Measurements from ENCODE around the gene RPL37A. TPM values are rescaled to one million over a fixed set of nuclear protein-coding genes. Genes with fewer than 3 reads are reported as not detected.
A peak's percentile ranks its signal among the peaks of the same experiment; 100 is the strongest.

RPL37A gene
- total and polyA plus RNA-seq, 9 of the 15 experiments (the other 6 are each of a cell fraction or from before 2014, with no cell fraction given), result 1,938 to 3,349 (median 2,436) TPM

DNA sequence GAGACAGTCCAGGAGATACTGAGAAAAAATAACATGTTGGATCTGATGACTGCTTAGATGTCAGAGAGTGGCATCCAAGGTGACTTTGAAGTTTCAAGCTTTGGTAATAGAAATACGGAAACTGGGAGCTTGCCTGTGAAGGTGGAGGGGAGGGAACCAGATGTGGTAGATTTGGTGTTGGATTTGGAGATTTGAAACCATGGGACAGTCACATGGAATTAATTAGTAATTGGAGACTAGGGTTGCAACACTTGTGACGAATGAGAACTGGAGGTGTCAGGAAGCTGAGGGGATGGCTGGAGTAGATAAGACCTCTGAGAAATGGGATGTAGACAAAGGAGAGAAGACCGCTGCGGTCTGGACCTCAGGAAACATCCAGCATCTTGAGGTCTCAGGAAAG is 46.7 kb downstream of the RPL37A start (continued):
- TF ChIP-seq ZNF140 (CRISPR knock-in tag; IDR thresholded peaks at IDR 0.05) (no peak), GABPB2 (CRISPR knock-in tag; conservative IDR thresholded peaks at IDR 0.05) (no peak), EZH2 (IDR thresholded peaks at IDR 0.05; ENCODE audit: borderline replicate concordance, low read depth, low read length) (no peak), ETV5 (CRISPR knock-in tag; IDR thresholded peaks at IDR 0.05; ENCODE audit: low read depth) (peak; percentile 63; the same call in 1 of the 2 replicates), HMGN3 (IDR thresholded peaks at IDR 0.05; ENCODE audit: borderline replicate concordance, extremely low read depth, insufficient read length, low read depth, low read length) (no peak), ZNF695 (CRISPR knock-in tag; IDR thresholded peaks at IDR 0.05) (no peak), U2AF2 (optimal IDR thresholded peaks at IDR 0.05; ENCODE audit: low read depth, low read length) (no peak), TEAD1 (CRISPR knock-in tag; IDR thresholded peaks at IDR 0.05) (no peak), ZNF232 (CRISPR knock-in tag; IDR thresholded peaks at IDR 0.05) (no peak), MYBL2 (IDR thresholded peaks at IDR 0.05; ENCODE audit: low read depth) (no peak), MYBL2 (CRISPR knock-in tag; IDR thresholded peaks at IDR 0.05; ENCODE audit: borderline replicate concordance) (no peak), CEBPB (tag; IDR thresholded peaks at IDR 0.05) (peak; percentile 90), ZNF324 (CRISPR knock-in tag; IDR thresholded peaks at IDR 0.05) (no peak), HMG20A (CRISPR knock-in tag; conservative IDR thresholded peaks at IDR 0.05) (no peak), ARNT (IDR thresholded peaks at IDR 0.05) (no peak), RBM17 (IDR thresholded peaks at IDR 0.05; ENCODE audit: borderline replicate concordance, low read depth, low read length) (no peak), FIP1L1 (IDR thresholded peaks at IDR 0.05; ENCODE audit: low read depth, low read length, poor library complexity, severe bottlenecking) (no peak), NR2C2 (CRISPR knock-in tag; IDR thresholded peaks at IDR 0.05) (no peak), NR2C2 (tag; IDR thresholded peaks at IDR 0.05) (no peak), ETS2 (tag; IDR thresholded peaks at IDR 0.05; ENCODE audit: borderline replicate concordance, poor library complexity, severe bottlenecking) (no peak), ZC3H8 (IDR thresholded peaks at IDR 0.05) (no peak)
- TF ChIP-seq, protein P1, sequence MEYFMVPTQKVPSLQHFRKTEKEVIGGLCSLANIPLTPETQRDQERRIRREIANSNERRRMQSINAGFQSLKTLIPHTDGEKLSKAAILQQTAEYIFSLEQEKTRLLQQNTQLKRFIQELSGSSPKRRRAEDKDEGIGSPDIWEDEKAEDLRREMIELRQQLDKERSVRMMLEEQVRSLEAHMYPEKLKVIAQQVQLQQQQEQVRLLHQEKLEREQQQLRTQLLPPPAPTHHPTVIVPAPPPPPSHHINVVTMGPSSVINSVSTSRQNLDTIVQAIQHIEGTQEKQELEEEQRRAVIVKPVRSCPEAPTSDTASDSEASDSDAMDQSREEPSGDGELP (CRISPR knock-in tag; IDR thresholded peaks at IDR 0.05; ENCODE audit: borderline replicate concordance), result no peak
- TF ChIP-seq, protein P2, sequence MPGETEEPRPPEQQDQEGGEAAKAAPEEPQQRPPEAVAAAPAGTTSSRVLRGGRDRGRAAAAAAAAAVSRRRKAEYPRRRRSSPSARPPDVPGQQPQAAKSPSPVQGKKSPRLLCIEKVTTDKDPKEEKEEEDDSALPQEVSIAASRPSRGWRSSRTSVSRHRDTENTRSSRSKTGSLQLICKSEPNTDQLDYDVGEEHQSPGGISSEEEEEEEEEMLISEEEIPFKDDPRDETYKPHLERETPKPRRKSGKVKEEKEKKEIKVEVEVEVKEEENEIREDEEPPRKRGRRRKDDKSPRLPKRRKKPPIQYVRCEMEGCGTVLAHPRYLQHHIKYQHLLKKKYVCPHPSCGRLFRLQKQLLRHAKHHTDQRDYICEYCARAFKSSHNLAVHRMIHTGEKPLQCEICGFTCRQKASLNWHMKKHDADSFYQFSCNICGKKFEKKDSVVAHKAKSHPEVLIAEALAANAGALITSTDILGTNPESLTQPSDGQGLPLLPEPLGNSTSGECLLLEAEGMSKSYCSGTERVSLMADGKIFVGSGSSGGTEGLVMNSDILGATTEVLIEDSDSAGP (CRISPR knock-in tag; IDR thresholded peaks at IDR 0.05), result no peak
- TF ChIP-seq, protein P3, sequence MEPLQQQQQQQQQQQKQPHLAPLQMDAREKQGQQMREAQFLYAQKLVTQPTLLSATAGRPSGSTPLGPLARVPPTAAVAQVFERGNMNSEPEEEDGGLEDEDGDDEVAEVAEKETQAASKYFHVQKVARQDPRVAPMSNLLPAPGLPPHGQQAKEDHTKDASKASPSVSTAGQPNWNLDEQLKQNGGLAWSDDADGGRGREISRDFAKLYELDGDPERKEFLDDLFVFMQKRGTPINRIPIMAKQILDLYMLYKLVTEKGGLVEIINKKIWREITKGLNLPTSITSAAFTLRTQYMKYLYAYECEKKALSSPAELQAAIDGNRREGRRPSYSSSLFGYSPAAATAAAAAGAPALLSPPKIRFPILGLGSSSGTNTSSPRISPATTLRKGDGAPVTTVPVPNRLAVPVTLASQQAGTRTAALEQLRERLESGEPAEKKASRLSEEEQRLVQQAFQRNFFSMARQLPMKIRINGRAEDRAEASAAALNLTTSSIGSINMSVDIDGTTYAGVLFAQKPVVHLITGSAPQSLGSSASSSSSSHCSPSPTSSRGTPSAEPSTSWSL (CRISPR knock-in tag; IDR thresholded peaks at IDR 0.05; ENCODE audit: borderline replicate concordance), result no peak
- TF ChIP-seq, protein P4, sequence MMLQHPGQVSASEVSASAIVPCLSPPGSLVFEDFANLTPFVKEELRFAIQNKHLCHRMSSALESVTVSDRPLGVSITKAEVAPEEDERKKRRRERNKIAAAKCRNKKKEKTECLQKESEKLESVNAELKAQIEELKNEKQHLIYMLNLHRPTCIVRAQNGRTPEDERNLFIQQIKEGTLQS (IDR thresholded peaks at IDR 0.05), result peak; percentile 26; the same call in 1 of the 2 replicates
- TF ChIP-seq, protein P4 (CRISPR knock-in tag; conservative IDR thresholded peaks at IDR 0.05), result no peak
